SU-DHL-6 (cell line): Measurements from ENCODE around the gene TNIP1.

Experiments
- H2AFZ ChIP-seq: fragments of 200-600 bp; sonication (generic); 2 replicates; pipeline ENCODE4 v1.6.1; 2014; ENCODE audit warnings: low read depth, mild to moderate bottlenecking, moderate library complexity, mixed read lengths, antibody characterized with exemption, low read length; ENCODE audit not compliant: severe bottlenecking
- H3F3A ChIP-seq: fragments of 200-600 bp; shearing (Covaris generic); 2 replicates; pipeline ENCODE4 v1.6.0; 2016; ENCODE audit warnings: antibody characterized with exemption, mild to moderate bottlenecking; ENCODE audit not compliant: insufficient read depth
- H3K27ac ChIP-seq: fragments of 200-600 bp; sonication (generic); 2 replicates; pipeline ENCODE4 v1.5.1; 2016; ENCODE audit warnings: low read depth, mild to moderate bottlenecking, low read length, moderate library complexity, mixed read lengths
- H3K27me3 ChIP-seq: fragments of 200-600 bp; sonication (generic), shearing (Covaris generic); 2 replicates; pipeline ENCODE4 v1.6.0; 2014; ENCODE audit warnings: mild to moderate bottlenecking, low read length
- H3K36me3 ChIP-seq: fragments of 200-600 bp; sonication (generic); 2 replicates; pipeline ENCODE4 v1.6.1; 2014; ENCODE audit warnings: mild to moderate bottlenecking, low read length, mixed read lengths
- H3K4me2 ChIP-seq: fragments of 300-600, 200-600 bp; shearing (Covaris generic), sonication (generic); 2 replicates; pipeline ENCODE4 v1.6.0; 2014; ENCODE audit warnings: low read length, low read depth, mild to moderate bottlenecking; ENCODE audit not compliant: poor library complexity, severe bottlenecking
- H3K4me3 ChIP-seq: fragments of 200-600 bp; sonication (generic); 2 replicates; pipeline ENCODE4 v1.5.1; 2014; ENCODE audit warnings: antibody characterized with exemption, low read length, mild to moderate bottlenecking, mixed read lengths; ENCODE audit not compliant: insufficient read depth, poor library complexity, severe bottlenecking
- H3K79me2 ChIP-seq: fragments of 200-600 bp; sonication (generic); 2 replicates; pipeline ENCODE4 v1.6.1; 2014; ENCODE audit warnings: mild to moderate bottlenecking, low read length, moderate library complexity; ENCODE audit not compliant: insufficient read depth
- H3K9ac ChIP-seq: fragments of 200-600 bp; sonication (generic); 2 replicates; pipeline ENCODE4 v1.7.0; 2014; ENCODE audit warnings: mild to moderate bottlenecking, low read length
- H3K9me2 ChIP-seq: fragments of 200-600 bp; sonication (generic); replicated peaks from 2 replicates; pipeline ENCODE4 v1.6.1; 2014; ENCODE audit warnings: low read length; ENCODE audit not compliant: insufficient read depth
- H3K9me3 ChIP-seq: fragments of 200-600 bp; sonication (generic); 2 replicates; pipeline ENCODE4 v1.6.1; 2014; ENCODE audit warnings: low read length, mixed read lengths; ENCODE audit not compliant: insufficient read depth
- H4K20me1 ChIP-seq: fragments of 200-600 bp; sonication (generic); 2 replicates; pipeline ENCODE4 v1.6.1; 2014; ENCODE audit warnings: low read depth, mild to moderate bottlenecking, antibody characterized with exemption, low read length, moderate library complexity, mixed read lengths
- EZH2phosphoT487 ChIP-seq: fragments of 200-600 bp; sonication (generic), shearing (Covaris generic); conservative IDR thresholded peaks from 2 replicates; pipeline ENCODE4 v1.6.1; 2018; ENCODE audit warnings: mild to moderate bottlenecking, antibody characterized with exemption, low read length, moderate library complexity, mixed read lengths
- TF ChIP-seq, protein P1 (sequence below): fragments of 200-600 bp; sonication (generic); IDR thresholded peaks from one replicate; pipeline ENCODE4 v1.5.1; 2017; ENCODE audit warnings: antibody characterized with exemption, mild to moderate bottlenecking, low read length, moderate library complexity; ENCODE audit not compliant: insufficient read depth, poor library complexity, severe bottlenecking

The TNIP1 gene

DNA sequence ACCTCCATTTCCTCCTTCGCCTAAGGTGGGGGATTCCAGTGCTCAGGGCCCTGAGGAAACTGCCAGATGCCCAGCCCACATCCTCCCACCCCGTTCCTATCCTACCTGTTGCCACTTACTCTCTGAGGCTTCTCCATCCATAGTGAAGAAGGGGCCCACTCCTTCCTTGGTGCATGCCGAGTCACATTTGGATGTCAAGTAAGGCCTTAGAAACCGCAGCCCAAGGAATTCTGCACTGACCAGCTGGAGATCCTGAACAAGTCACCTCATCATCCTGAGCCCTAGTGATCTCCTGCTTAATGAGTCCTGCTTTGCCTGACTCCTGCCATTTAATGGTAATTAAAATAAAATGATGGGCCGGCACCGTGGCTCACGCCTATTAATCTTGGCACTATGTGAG lies 6.7 kb upstream of the TNIP1 start:
- Histone ChIP-seq H3K4me3 (peak overlapping the region; percentile 71), H3K9me2 (no peaks in the 10 kb centered on the region), H3K9me3 (no peaks in the 10 kb centered on the region), H3F3A (peaks cover 18% of the 10 kb centered on the region; the same call in 1 of the 2 replicates), H4K20me1 (no peaks in the 10 kb centered on the region), H3K79me2 (peaks cover 29% of the 10 kb centered on the region), H3K27me3 (no peaks in the 10 kb centered on the region), H3K4me2 (peak overlapping the region; percentile 93), H3K9ac (peak overlapping the region; percentile 74), H3K36me3 (no peaks in the 10 kb centered on the region), H3K27ac (peak overlapping the region; percentile 77; the same call in 1 of the 2 replicates), H2AFZ (no peak overlapping the region)
- no peak for TF ChIP-seq EZH2phosphoT487
- TF ChIP-seq, protein P1, sequence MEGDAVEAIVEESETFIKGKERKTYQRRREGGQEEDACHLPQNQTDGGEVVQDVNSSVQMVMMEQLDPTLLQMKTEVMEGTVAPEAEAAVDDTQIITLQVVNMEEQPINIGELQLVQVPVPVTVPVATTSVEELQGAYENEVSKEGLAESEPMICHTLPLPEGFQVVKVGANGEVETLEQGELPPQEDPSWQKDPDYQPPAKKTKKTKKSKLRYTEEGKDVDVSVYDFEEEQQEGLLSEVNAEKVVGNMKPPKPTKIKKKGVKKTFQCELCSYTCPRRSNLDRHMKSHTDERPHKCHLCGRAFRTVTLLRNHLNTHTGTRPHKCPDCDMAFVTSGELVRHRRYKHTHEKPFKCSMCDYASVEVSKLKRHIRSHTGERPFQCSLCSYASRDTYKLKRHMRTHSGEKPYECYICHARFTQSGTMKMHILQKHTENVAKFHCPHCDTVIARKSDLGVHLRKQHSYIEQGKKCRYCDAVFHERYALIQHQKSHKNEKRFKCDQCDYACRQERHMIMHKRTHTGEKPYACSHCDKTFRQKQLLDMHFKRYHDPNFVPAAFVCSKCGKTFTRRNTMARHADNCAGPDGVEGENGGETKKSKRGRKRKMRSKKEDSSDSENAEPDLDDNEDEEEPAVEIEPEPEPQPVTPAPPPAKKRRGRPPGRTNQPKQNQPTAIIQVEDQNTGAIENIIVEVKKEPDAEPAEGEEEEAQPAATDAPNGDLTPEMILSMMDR = no peak

DNA sequence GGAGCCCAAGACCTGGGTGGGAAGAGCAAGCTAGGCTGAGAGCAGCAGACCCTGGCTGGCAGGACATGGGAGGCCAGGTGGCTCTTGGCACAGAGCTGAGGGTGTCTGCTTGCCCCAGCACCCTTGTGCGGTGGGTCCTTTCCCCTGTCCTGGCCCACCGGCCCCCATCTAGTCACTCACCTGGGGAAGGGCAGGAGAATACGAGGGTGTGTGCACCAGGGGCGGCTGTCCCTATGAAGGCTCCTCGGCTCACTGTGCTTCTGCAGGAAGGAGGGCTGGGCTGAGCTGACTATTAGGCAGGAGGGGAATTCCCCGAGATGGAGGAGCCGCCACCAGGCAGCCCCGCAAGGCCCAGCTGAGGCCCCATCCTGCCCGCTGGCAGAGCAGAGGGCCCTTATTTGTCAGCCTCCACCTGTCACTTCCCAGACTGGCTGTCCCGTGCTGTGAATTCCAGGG lies 6.1 kb upstream of the TNIP1 start:
- Histone ChIP-seq H3F3A (peaks cover 22% of the 10 kb centered on the region; the same call in 1 of the 2 replicates), H3K9me2 (no peaks in the 10 kb centered on the region), H3K4me3 (peak overlapping the region; percentile 71), H4K20me1 (no peaks in the 10 kb centered on the region), H3K79me2 (peaks cover 35% of the 10 kb centered on the region), H3K36me3 (no peaks in the 10 kb centered on the region), H3K27ac (peak overlapping the region; percentile 77), H3K9ac (peak overlapping the region; percentile 74), H3K27me3 (no peaks in the 10 kb centered on the region), H2AFZ (no peak overlapping the region), H3K4me2 (peak overlapping the region; percentile 93), H3K9me3 (no peaks in the 10 kb centered on the region)
- TF ChIP-seq, protein P1 = no peak
- no peak for TF ChIP-seq EZH2phosphoT487

DNA sequence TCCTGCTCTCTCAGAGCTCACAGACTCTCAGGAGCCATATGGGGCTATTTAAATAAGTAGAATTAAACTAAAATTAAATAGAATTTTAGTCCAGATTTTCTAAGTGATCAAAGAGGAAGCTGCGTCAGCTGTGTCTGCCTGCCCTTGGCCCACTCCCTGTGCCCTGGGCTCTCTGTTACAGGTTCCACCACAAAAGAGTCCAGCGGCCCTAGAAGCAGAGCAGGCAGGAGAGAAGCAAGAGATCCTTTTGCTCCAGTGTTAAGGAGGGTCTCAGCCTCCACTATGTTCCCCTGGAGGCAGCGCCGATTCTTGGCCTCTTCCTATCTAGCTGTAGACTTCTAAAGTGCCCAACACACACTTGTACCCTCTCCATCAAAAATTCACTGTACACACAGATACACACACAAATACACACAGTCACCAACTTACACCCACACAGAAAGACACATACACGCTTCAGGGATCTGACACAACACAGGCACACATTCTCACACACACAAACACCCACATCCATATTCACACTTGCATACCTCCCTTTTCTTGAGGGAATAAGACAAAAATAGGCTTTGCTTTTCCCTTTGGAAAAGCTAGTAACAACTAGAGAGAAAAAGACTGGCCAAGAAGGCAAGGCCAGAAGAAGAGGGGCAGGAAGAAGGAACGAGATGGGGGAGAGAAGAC lies 5.5 kb upstream of the TNIP1 start:
- H3K36me3 ChIP-seq = no peaks in the 10 kb centered on the region

More for the DNA sequence above, 5.5 kb upstream of the TNIP1 start:
- Histone ChIP-seq H3K9me2 (no peaks in the 10 kb centered on the region), H3K4me2 (peak overlapping the region; percentile 93), H2AFZ (peak overlapping the region; percentile 30), H3F3A (peaks cover 28% of the 10 kb centered on the region; the same call in 1 of the 2 replicates), H3K79me2 (peaks cover 41% of the 10 kb centered on the region), H4K20me1 (no peaks in the 10 kb centered on the region), H3K27me3 (no peaks in the 10 kb centered on the region), H3K27ac (peak overlapping the region; percentile 77), H3K4me3 (peak overlapping the region; percentile 71), H3K9ac (peak overlapping the region; percentile 74), H3K9me3 (no peaks in the 10 kb centered on the region)
- TF ChIP-seq, protein P1 = no peak
- no peak for TF ChIP-seq EZH2phosphoT487
